D721Med (cell line): ENCODE measurements around the gene ARHGAP6.
A peak's percentile ranks its signal among the peaks of the same experiment; 100 is the strongest.

ENCODE experiments used
- DNase-seq: peaks from one replicate; pipeline ENCODE4 v3.0.0; 2011; ENCODE audit warnings: low spot score; ENCODE audit not compliant: insufficient read length
- FAIRE-seq: peaks from 2 replicates; lab custom pipeline; 2011; peaks lifted over from hg19 to GRCh38; lab: Jason Lieb, UNC
- TF ChIP-seq, protein P1 (sequence below): IDR thresholded peaks from 2 replicates; pipeline ENCODE4 v1.5.1; 2012; ENCODE audit warnings: mild to moderate bottlenecking, control low read depth; ENCODE audit not compliant: insufficient read depth; ENCODE audit errors: missing control alignments

The ARHGAP6 gene

DNA sequence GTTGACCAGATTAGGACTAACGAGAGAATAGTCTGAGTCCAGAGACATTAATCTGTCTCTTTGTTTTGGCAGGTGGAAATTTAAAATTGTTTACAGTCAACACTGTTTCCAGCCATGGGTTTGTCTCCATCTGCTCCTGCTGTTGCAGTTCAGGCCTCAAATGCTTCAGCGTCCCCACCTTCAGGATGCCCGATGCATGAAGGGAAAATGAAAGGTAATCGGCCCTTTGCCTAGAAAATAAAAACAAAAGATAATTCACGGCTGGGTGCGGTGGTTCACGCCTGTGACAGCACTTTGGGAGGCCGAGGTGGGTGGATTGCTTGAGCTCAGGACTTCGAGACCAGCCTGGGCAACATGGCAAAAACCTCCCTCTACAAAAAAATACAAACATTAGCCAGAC, 553.8 kb downstream of the ARHGAP6 start:
- TF ChIP-seq, protein P1, sequence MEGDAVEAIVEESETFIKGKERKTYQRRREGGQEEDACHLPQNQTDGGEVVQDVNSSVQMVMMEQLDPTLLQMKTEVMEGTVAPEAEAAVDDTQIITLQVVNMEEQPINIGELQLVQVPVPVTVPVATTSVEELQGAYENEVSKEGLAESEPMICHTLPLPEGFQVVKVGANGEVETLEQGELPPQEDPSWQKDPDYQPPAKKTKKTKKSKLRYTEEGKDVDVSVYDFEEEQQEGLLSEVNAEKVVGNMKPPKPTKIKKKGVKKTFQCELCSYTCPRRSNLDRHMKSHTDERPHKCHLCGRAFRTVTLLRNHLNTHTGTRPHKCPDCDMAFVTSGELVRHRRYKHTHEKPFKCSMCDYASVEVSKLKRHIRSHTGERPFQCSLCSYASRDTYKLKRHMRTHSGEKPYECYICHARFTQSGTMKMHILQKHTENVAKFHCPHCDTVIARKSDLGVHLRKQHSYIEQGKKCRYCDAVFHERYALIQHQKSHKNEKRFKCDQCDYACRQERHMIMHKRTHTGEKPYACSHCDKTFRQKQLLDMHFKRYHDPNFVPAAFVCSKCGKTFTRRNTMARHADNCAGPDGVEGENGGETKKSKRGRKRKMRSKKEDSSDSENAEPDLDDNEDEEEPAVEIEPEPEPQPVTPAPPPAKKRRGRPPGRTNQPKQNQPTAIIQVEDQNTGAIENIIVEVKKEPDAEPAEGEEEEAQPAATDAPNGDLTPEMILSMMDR, result no peak
- DNase-seq (no peak), FAIRE-seq (no peak)

DNA sequence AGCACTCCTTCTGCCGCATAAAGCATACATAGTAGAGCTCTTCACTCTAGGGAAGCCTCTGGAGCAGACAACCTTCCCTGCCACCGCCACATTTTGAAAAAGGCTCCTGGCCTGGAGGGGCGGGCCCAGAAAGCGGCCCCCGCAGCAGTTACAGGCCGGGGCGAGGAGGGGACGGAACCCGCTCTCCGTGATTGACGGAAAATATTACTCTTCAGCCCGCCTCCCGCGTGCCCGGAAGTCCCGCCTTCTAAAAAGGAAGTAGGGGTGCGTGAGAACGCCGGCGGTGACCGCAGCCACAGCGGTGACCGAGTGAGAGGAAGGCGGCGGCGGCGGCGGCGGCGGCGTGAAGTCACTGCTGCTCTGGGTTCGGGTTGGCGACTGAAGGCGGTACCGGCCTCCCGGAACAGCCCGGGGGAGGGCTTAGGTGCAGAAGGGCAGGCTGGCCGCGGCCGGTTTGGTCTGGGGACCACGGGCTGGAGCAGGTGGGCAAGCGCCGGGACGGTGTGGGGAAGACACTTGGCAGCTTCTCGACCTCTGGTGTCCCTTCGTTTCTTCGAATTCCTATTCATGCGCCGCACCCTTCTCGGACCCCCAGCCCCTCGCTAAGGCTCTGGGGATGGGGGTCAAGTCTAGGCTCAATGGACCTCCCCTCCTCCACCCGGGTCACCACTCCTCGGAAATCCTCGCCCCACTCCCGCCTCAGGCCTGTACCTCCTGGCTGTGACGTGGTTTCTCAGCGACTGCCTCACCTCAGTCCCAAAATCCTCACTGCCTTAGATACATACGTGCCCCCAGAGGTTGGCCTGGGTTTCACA, 554.5 kb downstream of the ARHGAP6 start, which contains the start of gene HCCS:
HCCS (plus strand) TSS at position 296 of the 815 bp plus-strand sequence. CDS start 729 bp downstream, outside the sequence.
- TF ChIP-seq, protein P1, result no peak
- FAIRE-seq (no peak), DNase-seq (peak; percentile 22)

DNA sequence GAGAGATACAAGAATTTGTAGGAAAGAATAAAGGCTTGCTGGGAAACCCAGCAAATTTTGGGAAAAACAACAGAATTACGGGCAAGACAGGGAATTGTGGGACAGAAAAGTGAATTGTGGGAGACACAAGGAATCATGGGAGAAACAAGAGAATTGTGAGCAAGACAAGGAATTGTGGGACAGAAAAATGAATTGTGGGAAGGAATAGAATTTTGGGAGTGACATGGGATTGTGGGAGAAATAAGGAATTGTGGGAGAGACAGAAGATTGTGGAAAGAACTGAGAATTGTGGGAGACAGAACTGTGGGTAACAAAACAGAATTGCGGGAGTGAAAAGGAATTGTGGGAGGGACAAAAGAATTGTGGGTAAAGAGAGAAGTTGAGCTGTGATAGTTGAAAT, 555.8 kb downstream of the ARHGAP6 start:
- TF ChIP-seq, protein P1, result no peak
- DNase-seq (no peak), FAIRE-seq (peak; percentile 56)

DNA sequence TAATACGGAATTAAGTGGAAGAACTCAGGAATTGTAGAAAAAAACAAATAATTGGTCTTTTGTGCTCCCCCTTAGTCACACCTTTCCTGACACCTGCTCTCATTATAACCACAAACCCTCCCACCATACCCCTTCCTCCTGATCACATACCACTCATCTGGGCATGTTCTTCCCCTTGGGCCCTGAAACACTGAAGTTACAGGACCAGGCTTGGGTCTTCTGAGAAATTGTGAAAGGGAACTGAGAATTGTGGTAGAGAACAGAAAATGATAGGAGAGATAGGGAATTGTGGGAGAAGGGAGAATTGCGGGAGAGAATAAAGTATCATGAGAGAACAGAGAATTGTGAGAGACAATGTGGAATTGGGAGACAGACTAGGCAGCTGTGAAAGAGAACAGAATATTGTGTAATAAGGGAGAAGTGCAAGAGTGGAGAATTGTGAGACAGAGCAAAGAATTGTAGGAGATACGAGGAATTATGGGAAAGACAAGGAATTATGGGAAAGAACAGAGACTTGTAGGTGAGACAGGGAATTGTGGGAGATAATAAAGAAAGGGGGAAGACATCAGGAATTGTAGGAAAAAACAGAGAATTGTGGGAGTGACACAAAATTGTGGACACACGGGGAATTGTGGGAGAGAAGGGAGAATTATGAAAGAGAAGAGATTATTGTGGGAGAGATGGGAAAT, 557.3 kb downstream of the ARHGAP6 start:
- DNase-seq, result no peak
- TF ChIP-seq, protein P1, result no peak
- FAIRE-seq, result no peak

DNA sequence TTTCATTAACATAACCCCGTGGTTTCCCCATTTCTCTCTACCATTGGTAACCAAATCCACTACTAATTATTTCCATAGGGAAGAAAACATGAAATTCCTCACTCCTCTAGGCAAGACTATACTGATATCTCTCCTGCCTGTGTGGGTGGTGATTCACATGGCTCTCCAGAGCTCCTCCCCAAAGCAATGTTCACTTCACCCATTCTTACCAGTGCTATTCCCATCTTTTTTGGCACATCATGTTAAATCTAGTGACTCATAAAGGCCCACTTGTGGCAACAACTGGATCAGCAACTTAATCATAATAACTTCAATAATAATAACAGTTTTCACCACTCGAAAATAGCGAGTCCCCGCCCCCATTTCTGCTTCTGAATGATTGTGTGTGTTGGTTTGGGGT, 560.6 kb downstream of the ARHGAP6 start:
- TF ChIP-seq, protein P1, result no peak
- no peak for DNase-seq
- no peak for FAIRE-seq

DNA sequence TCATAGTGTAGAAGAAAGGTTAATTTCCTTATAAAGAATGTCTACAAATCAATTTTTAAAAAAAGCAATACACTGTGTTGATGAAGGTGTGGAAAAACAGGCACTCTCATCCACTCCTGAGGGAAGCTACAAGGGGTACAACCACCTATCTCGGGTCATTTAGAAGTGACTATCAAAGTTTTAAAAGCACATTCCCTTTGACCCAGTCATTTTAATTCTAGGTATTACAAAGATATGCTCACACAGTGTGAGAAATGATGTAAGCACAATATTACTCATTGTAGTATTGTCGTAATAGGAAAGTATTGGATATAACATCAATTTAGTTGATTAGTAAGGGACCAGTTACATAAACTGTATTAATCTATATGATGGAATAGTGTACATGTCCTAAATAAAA, 562.0 kb downstream of the ARHGAP6 start:
- no peak for DNase-seq
- FAIRE-seq, result no peak
- TF ChIP-seq, protein P1, result no peak
